ENCODE results near the gene PADI4. TPM values are rescaled to one million over a fixed set of nuclear protein-coding genes. Genes with fewer than 3 reads are reported as not detected.

Gene PADI4
- total RNA-seq, 1 donor from 2014 or later, result not detected

- Mint-ChIP-seq H3K4me3 (ENCODE audit: unreplicated experiment) (no peak overlapping the region), H3K4me1 (ENCODE audit: low read depth, unreplicated experiment) (no peaks in the 10 kb centered on the region), H3K9me3 (ENCODE audit: unreplicated experiment) (peaks cover 4% of the 10 kb centered on the region), H3K27me3 (ENCODE audit: unreplicated experiment) (peaks cover 2% of the 10 kb centered on the region), H3K27ac (ENCODE audit: unreplicated experiment) (no peak overlapping the region), H3K36me3 (ENCODE audit: unreplicated experiment) (no peaks in the 10 kb centered on the region)
- TF ChIP-seq CTCF (IDR thresholded peaks at IDR 0.05; ENCODE audit: partially characterized antibody, unreplicated experiment), result no peak
- DNase-seq, result no peak
Measured at GRCh38 chr1:17313530-17314309, 5.7 kb downstream of the PADI4 start.

- Mint-ChIP-seq H3K4me3 (ENCODE audit: unreplicated experiment) (no peak overlapping the region), H3K9me3 (ENCODE audit: unreplicated experiment) (peaks cover 4% of the 10 kb centered on the region), H3K36me3 (ENCODE audit: unreplicated experiment) (no peaks in the 10 kb centered on the region), H3K27me3 (ENCODE audit: unreplicated experiment) (peaks cover 2% of the 10 kb centered on the region), H3K27ac (ENCODE audit: unreplicated experiment) (no peak overlapping the region), H3K4me1 (ENCODE audit: low read depth, unreplicated experiment) (no peaks in the 10 kb centered on the region)
- DNase-seq, result peak; percentile 33
- TF ChIP-seq CTCF (IDR thresholded peaks at IDR 0.05; ENCODE audit: partially characterized antibody, unreplicated experiment), result no peak
Measured at GRCh38 chr1:17314491-17314971, 6.5 kb downstream of the PADI4 start.

DNA sequence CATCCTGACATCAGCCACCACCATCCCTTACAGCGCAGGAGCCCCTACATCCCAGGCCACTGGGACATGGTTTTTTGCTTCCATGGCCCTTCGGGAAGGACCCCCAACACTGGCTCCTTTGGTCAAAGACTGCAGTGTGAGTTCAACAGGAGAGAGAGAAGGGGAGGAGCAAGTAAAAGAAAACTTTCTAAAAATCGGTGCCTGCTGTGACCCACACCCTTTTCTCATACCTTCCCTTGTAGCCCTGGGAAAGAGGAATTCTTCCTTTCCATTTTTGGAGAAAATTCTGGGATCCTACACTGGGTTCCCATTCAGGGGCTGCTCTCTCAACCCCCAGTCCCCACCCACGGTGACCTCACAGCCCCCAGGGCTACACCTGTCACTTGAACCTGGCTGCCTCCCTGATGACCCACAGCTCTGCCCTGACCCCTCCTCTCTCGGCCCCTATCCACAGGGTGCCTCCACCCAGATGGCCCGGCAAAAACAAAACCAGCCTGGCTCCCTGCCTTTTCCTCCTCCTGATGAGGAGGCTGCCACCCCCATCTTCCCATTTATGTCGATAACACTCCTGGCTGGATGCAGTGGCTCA is 7.6 kb downstream of the PADI4 start:
- Mint-ChIP-seq H3K9me3 (ENCODE audit: unreplicated experiment) (peaks cover 2% of the 10 kb centered on the region), H3K36me3 (ENCODE audit: unreplicated experiment) (no peaks in the 10 kb centered on the region), H3K4me3 (ENCODE audit: unreplicated experiment) (no peak overlapping the region), H3K27ac (ENCODE audit: unreplicated experiment) (no peak overlapping the region), H3K4me1 (ENCODE audit: low read depth, unreplicated experiment) (no peaks in the 10 kb centered on the region), H3K27me3 (ENCODE audit: unreplicated experiment) (peaks cover 2% of the 10 kb centered on the region)
- DNase-seq, result no peak
- no peak for TF ChIP-seq CTCF (IDR thresholded peaks at IDR 0.05; ENCODE audit: partially characterized antibody, unreplicated experiment)

- peaks cover 2% of the 10 kb centered on the region for H3K27me3 Mint-ChIP-seq (ENCODE audit: unreplicated experiment)
- H3K27ac Mint-ChIP-seq (ENCODE audit: unreplicated experiment), result no peak overlapping the region
- no peaks in the 10 kb centered on the region for H3K4me1 Mint-ChIP-seq (ENCODE audit: low read depth, unreplicated experiment)
- H3K9me3 Mint-ChIP-seq (ENCODE audit: unreplicated experiment), result peaks cover 2% of the 10 kb centered on the region
- H3K36me3 Mint-ChIP-seq (ENCODE audit: unreplicated experiment), result no peaks in the 10 kb centered on the region
- H3K4me3 Mint-ChIP-seq (ENCODE audit: unreplicated experiment), result no peak overlapping the region
- TF ChIP-seq CTCF (IDR thresholded peaks at IDR 0.05; ENCODE audit: partially characterized antibody, unreplicated experiment), result no peak
- DNase-seq, result no peak
Measured at GRCh38 chr1:17316704-17317103, 8.7 kb downstream of the PADI4 start.

- H3K27ac Mint-ChIP-seq (ENCODE audit: unreplicated experiment), result no peak overlapping the region
- no peak for DNase-seq
- H3K4me1 Mint-ChIP-seq (ENCODE audit: low read depth, unreplicated experiment), result no peaks in the 10 kb centered on the region
- no peak for TF ChIP-seq CTCF (IDR thresholded peaks at IDR 0.05; ENCODE audit: partially characterized antibody, unreplicated experiment)
- H3K27me3 Mint-ChIP-seq (ENCODE audit: unreplicated experiment), result peaks cover 2% of the 10 kb centered on the region
- peaks cover 2% of the 10 kb centered on the region for H3K9me3 Mint-ChIP-seq (ENCODE audit: unreplicated experiment)
- H3K4me3 Mint-ChIP-seq (ENCODE audit: unreplicated experiment), result no peak overlapping the region
- no peaks in the 10 kb centered on the region for H3K36me3 Mint-ChIP-seq (ENCODE audit: unreplicated experiment)
Measured at GRCh38 chr1:17318262-17318661, 10.3 kb downstream of the PADI4 start.
